Measurements from ENCODE around the gene FAM9C. TPM values are rescaled to one million over a fixed set of nuclear protein-coding genes. Genes with fewer than 3 reads are reported as not detected.

Gene FAM9C
- total and polyA plus RNA-seq, 9 of the 15 experiments (the other 6 are each of a cell fraction or from before 2014, with no cell fraction given) = not detected

GRCh38 chrX:13028871-13029636 is 15.4 kb downstream of the FAM9C start:
- no peak overlapping the region for H3K4me3 ChIP-seq
- TF ChIP-seq RBM22 (IDR thresholded peaks at IDR 0.05; ENCODE audit: low read depth, low read length, poor library complexity, severe bottlenecking) = no peak
- TF ChIP-seq RCOR1 (IDR thresholded peaks at IDR 0.05; ENCODE audit: borderline replicate concordance in 1 of 2, low read depth in 2 of 2, low read length in 2 of 2) = peak in 1 of 2 experiments; percentile 4; a peak in 1 of 4 replicates
- peak; percentile 60 to 72; a peak in 3 of 4 replicates for TF ChIP-seq KDM1A (IDR thresholded peaks at IDR 0.05)
- TF ChIP-seq TEAD4 (IDR thresholded peaks at IDR 0.05; ENCODE audit: low read length) = 0 out of 2 replicates have a peak, but pooled peaks have one; percentile 12
- no peak for TF ChIP-seq TEAD4 (CRISPR knock-in tag; IDR thresholded peaks at IDR 0.05; ENCODE audit: borderline replicate concordance)
- no peak for TF ChIP-seq MEIS2 (IDR thresholded peaks at IDR 0.05; ENCODE audit: partially characterized antibody)
- TF ChIP-seq HMBOX1 (IDR thresholded peaks at IDR 0.05) = peak; percentile 46; the same call in 1 of the 2 replicates
- TF ChIP-seq YY1 (IDR thresholded peaks at IDR 0.05; ENCODE audit: borderline replicate concordance in 1 of 3, control insufficient read depth in 1 of 3, extremely low read depth in 1 of 3, insufficient read depth in 3 of 3, insufficient read length in 1 of 3, insufficient replicate concordance in 2 of 3, low read depth in 1 of 3, low read length in 2 of 3) = peak in 1 of 3 experiments; percentile 24
- 0 out of 2 replicates have a peak, but pooled peaks have one; percentile 21 for TF ChIP-seq TEAD2 (tag; IDR thresholded peaks at IDR 0.05)
- no peak for TF ChIP-seq CUX1 (CRISPR knock-in tag; IDR thresholded peaks at IDR 0.05)
- no peaks in the 10 kb centered on the region for H3K9me1 ChIP-seq (ENCODE audit: control insufficient read depth, insufficient read depth, low read length)
- H3K27ac ChIP-seq (ENCODE audit: extremely low read depth, low read depth, low read length) = no peak overlapping the region
- peaks cover 0 to 9% of the 10 kb centered on the region in 2 experiments; a peak in 4 of 5 replicates for H3K4me1 ChIP-seq (replicated peaks in 1 of 2; ENCODE audit: control insufficient read depth in 2 of 2, insufficient read depth in 2 of 2, low read length in 2 of 2)
- no TSS peak for BruUV-seq (replicated peaks)
- no peak overlapping the region for H3K4me2 ChIP-seq (ENCODE audit: insufficient read depth, low read length)
- ATAC-seq (peak; percentile 68), FAIRE-seq (peak; percentile 49), DNase-seq (ENCODE audit: extremely low read depth in 1 of 4, low spot score in 3 of 4) (peak in 1 of 4 experiments; percentile 37)
- intact Hi-C loops (cut with micrococcal nuclease) = no loop called here
- in situ Hi-C loops (cut with MboI) = no loop called here
- H3K27me3 ChIP-seq (ENCODE audit: control insufficient read depth in 2 of 2, insufficient read depth in 2 of 2, low read length in 2 of 2) = no peaks in the 10 kb centered on the region
- H3K9me3 ChIP-seq (replicated peaks; ENCODE audit: control insufficient read depth, insufficient read depth, low read depth, low read length) = no peaks in the 10 kb centered on the region
- 7% methylated on average over 6 of the region's 6 CpGs for whole genome bisulfite sequencing (ENCODE audit: insufficient coverage, low coverage, missing lambda C conversion rate)
- H4K20me1 ChIP-seq (replicated peaks; ENCODE audit: control insufficient read depth, insufficient read depth, low read length) = no peaks in the 10 kb centered on the region
- H2AFZ ChIP-seq (ENCODE audit: low read depth, low read length) = peak overlapping the region; percentile 76
- no peak overlapping the region for H3K9ac ChIP-seq (ENCODE audit: insufficient read depth in 1 of 2, low read depth in 2 of 2, low read length in 2 of 2)
- no peaks in the 10 kb centered on the region for H3K79me2 ChIP-seq (ENCODE audit: control insufficient read depth, insufficient read depth, low read length)
- no peaks in the 10 kb centered on the region for H3K36me3 ChIP-seq (ENCODE audit: control insufficient read depth, insufficient read depth, low read length)
- ChIA-PET POLR2A (interaction anchor here (0.9 kb wide), 1 partner anchor 10 kb away, joined by 4 read pairs; no protein-coding TSS in a partner anchor), CTCF (ENCODE audit: low intra/inter-chr PET ratio) (no interaction called here)
